ENCODE data around the gene TMEM171.

The TMEM171 gene

DNA sequence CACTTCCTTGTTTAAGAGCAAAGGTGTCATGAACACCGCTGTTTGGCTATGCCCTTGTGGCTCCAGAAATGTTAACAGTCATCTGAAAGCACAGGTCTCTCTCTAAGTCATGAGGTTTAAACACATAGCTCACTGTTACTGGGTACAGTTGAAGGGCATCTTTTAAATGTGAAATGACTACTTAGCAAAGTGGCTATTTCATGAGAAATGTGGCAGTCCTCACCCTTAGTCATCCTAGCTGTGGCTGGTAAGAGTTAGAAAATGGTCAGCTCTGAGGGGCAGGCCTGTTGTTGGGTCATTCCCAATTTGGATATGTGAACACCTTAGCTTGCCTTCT lies 24.2 kb upstream of the TMEM171 start:
- no peak for DNase-seq (ENCODE audit: low read depth)
- no peak overlapping the region for H3K4me3 ChIP-seq (ENCODE audit: low read depth, low read length)
- TF ChIP-seq, protein P1, sequence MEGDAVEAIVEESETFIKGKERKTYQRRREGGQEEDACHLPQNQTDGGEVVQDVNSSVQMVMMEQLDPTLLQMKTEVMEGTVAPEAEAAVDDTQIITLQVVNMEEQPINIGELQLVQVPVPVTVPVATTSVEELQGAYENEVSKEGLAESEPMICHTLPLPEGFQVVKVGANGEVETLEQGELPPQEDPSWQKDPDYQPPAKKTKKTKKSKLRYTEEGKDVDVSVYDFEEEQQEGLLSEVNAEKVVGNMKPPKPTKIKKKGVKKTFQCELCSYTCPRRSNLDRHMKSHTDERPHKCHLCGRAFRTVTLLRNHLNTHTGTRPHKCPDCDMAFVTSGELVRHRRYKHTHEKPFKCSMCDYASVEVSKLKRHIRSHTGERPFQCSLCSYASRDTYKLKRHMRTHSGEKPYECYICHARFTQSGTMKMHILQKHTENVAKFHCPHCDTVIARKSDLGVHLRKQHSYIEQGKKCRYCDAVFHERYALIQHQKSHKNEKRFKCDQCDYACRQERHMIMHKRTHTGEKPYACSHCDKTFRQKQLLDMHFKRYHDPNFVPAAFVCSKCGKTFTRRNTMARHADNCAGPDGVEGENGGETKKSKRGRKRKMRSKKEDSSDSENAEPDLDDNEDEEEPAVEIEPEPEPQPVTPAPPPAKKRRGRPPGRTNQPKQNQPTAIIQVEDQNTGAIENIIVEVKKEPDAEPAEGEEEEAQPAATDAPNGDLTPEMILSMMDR (IDR thresholded peaks at IDR 0.05; ENCODE audit: insufficient read depth, low read depth, low read length, missing control alignments) = no peak

DNA sequence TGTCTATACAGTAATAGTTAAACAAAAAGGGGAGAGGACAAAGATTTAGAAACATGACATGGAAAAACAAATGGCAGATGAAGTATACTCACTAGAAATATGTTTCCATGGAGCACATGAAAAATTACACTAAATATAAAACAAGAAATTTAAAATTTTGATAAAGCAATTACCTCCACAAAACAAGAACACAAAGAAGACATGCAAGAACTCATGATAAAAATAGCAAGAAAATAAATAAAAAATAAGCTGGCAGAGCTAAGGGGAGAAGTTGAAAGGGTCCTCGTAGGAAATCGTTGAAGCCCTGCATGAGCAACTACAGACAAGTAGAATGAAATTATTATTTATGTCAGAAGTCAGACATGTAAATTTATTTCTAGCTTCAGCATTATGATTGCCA lies 22.6 kb upstream of the TMEM171 start:
- TF ChIP-seq, protein P1 (IDR thresholded peaks at IDR 0.05; ENCODE audit: insufficient read depth, low read depth, low read length, missing control alignments) = no peak
- no peak overlapping the region for H3K4me3 ChIP-seq (ENCODE audit: low read depth, low read length)
- no peak for DNase-seq (ENCODE audit: low read depth)

DNA sequence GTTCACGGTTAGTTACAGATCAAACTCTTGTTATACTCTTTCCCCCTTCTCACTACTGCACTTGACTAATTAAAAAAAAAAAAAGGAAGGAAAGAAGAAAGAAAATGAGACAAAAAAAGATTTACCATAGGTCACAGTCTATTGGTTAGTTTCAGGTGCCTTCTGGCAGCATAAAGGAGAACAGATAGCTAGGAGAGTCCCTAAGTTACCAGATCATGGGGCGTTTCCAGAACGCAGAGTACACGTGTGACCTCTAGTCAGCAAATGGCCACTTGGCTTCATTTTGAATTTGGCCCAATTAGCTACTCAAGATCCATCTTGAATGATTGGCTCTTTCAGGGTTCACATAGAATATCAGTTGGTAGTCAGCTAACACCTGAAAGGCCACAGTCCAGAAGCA lies 20.3 kb upstream of the TMEM171 start:
- DNase-seq (ENCODE audit: low read depth) = peak; percentile 39

DNA sequence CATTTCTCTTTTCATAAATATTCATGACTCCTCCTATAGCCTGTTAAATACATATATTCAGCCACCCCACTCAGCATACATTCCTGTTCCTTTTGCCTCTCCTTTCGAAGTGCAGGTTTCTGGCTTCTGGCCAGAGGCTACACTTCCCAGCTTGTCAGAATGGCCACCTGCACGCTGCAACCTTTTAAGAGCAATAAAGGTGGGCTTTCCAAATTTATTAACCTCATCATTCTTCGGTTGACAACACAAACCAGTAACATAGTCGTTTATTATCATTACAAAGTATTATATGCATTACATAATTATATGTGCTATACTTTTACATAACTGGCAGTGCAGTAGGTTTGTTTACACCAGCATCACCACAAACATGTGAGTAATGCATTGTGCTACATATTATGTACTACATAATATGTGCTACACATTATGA lies 16.5 kb upstream of the TMEM171 start:
- no peak for DNase-seq (ENCODE audit: low read depth)
- TF ChIP-seq, protein P1 (IDR thresholded peaks at IDR 0.05; ENCODE audit: insufficient read depth, low read depth, low read length, missing control alignments) = no peak
- H3K4me3 ChIP-seq (ENCODE audit: low read depth, low read length) = no peak overlapping the region

More for the DNA sequence above, 20.3 kb upstream of the TMEM171 start:
- no peak overlapping the region for H3K4me3 ChIP-seq (ENCODE audit: low read depth, low read length)
- TF ChIP-seq, protein P1 (IDR thresholded peaks at IDR 0.05; ENCODE audit: insufficient read depth, low read depth, low read length, missing control alignments) = no peak

DNA sequence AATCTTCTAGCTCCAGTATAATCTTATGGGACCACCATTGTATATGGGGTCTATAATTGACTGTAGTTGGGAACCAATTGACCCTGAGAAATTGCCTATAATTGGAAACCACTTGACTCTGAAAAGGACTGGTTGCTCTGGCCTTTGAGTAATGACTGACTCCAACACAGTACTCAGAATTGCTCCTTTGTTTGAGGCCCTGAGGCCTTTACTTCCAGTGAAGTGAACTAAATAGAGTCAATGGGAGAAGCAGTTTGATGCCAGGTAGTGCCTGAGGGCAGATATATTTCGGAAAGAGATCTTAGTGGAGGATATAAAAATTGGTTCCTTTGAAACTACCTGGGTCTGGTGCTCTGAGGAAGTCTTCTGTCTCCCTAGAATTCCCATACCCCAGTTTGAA lies 16.0 kb upstream of the TMEM171 start:
- TF ChIP-seq, protein P1 (IDR thresholded peaks at IDR 0.05; ENCODE audit: insufficient read depth, low read depth, low read length, missing control alignments) = no peak
- H3K4me3 ChIP-seq (ENCODE audit: low read depth, low read length) = no peak overlapping the region
- DNase-seq (ENCODE audit: low read depth) = no peak

DNA sequence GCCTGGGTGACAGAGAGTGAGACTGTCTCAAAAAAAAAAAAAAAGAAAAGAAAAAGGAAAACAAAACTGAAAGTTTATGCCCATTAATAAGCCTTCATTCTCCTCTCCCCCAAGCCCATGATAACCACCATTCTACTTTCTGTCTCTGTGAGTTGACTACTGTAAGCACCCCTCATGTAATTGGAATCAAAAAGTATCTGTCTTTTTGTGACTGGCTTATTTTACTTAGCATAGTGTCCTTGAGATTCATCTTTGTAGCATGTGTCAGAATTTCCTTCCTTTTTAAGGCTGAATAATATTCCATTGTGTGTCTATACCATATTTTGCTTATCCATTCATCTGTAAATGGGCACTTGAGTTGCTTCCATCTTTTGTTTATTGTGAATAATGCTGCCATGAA lies 14.0 kb upstream of the TMEM171 start:
- TF ChIP-seq, protein P1 (IDR thresholded peaks at IDR 0.05; ENCODE audit: insufficient read depth, low read depth, low read length, missing control alignments) = no peak
- no peak overlapping the region for H3K4me3 ChIP-seq (ENCODE audit: low read depth, low read length)
- no peak for DNase-seq (ENCODE audit: low read depth)

DNA sequence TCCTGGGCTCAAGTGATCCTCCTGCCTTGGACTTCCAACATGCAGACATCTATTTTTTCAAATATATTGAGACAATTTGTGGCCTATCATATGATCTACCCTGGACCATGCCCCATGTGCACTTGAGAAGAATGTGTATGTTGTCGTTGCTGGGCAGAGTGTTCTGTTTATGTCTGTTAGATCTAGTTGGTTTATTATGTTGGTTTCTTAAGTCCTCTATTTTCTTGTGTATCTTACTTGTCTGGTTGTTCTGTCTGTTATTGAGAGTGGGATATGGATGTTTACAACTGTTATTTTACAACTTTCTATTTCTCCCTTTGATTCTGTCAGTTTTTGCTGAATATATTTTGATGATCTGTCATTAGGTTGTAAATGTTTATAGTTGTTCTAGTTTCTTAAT lies 10.2 kb upstream of the TMEM171 start:
- H3K4me3 ChIP-seq (ENCODE audit: low read depth, low read length) = no peak overlapping the region
- no peak for DNase-seq (ENCODE audit: low read depth)
- TF ChIP-seq, protein P1 (IDR thresholded peaks at IDR 0.05; ENCODE audit: insufficient read depth, low read depth, low read length, missing control alignments) = no peak
